IgD-negative memory B cell (primary cell): ENCODE results near the gene NCF2. TPM values are rescaled to one million over a fixed set of nuclear protein-coding genes. Genes with fewer than 3 reads are reported as not detected.
A peak's percentile ranks its signal among the peaks of the same experiment; 100 is the strongest.

Experiments
- H3K27ac Mint-ChIP-seq, 3 donors: one replicate each; pipeline ENCODE4 v1.8.0; 2020 to 2022; ENCODE audit warnings: mild to moderate bottlenecking in 3 of 3, mixed read lengths in 3 of 3, moderate library complexity in 1 of 3
- H3K27me3 Mint-ChIP-seq: one replicate; pipeline ENCODE4 v1.8.0; 2021; ENCODE audit warnings: mixed read lengths
- H3K36me3 Mint-ChIP-seq: one replicate; pipeline ENCODE4 v1.8.0; 2020; ENCODE audit warnings: mild to moderate bottlenecking, mixed read lengths
- H3K4me1 Mint-ChIP-seq, 3 donors: one replicate each; pipeline ENCODE4 v1.8.0; 2020 to 2022; ENCODE audit warnings: mixed read lengths in 3 of 3, mild to moderate bottlenecking in 1 of 3
- H3K4me3 Mint-ChIP-seq, 4 donors: one replicate each; pipeline ENCODE4 v1.8.0; 2020 to 2022; ENCODE audit warnings: mild to moderate bottlenecking in 4 of 4, mixed read lengths in 4 of 4, moderate library complexity in 3 of 4
- H3K9me3 Mint-ChIP-seq, 3 donors: one replicate each; pipeline ENCODE4 v1.8.0; 2020 to 2021; ENCODE audit warnings: mixed read lengths in 3 of 3, mild to moderate bottlenecking in 1 of 3
- polyA plus RNA-seq: library from polyadenylated mRNA; unstranded; fragments of 300-500 nt; fragmentation: Illumina TruSeq; gene quantifications from one replicate; pipeline ENCODE4 v1.2.3, GENCODE V29; 2021

The NCF2 gene
- polyA plus RNA-seq, 1 donor from 2014 or later, result 18.1 TPM

GRCh38 chr1:183537405-183537804, 52.9 kb downstream of the NCF2 start:
- H3K4me3 Mint-ChIP-seq, result no peak overlapping the region
- no peak overlapping the region for H3K27ac Mint-ChIP-seq
- no peaks in the 10 kb centered on the region for H3K4me1 Mint-ChIP-seq
- H3K9me3 Mint-ChIP-seq, result no peaks in the 10 kb centered on the region
- peaks cover 9% of the 10 kb centered on the region for H3K36me3 Mint-ChIP-seq
- no peaks in the 10 kb centered on the region for H3K27me3 Mint-ChIP-seq

DNA sequence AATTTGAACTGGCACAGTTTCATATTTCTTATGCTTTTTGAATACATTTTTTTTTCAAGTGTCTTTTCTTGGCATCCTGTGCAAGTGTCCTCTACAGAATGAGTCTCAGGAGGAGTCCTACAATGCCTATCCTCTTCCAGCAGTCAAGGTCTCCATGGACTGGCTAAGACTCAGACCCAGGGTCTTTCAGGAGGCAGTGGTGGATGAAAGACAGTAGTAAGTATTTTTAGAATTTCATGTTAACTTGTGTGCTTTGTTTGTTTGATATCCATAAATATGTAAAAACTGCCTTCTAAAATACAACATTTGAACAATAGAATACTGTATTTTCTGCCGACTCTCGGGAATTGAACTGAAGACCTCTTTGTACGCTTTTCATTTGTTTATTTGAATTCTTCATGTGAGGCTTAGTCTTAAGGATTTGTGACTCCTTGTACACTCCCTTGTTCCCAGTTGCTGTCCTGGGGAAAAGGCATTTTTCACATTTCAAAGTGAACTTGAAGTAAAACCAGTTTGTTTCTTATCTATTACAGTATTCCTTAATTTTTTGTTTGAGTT, 56.6 kb downstream of the NCF2 start:
- peak overlapping the region in 2 of 3 donors; percentile 16 to 25 for H3K27ac Mint-ChIP-seq
- H3K4me1 Mint-ChIP-seq, result no peaks in the 10 kb centered on the region
- no peaks in the 10 kb centered on the region for H3K9me3 Mint-ChIP-seq
- no peaks in the 10 kb centered on the region for H3K27me3 Mint-ChIP-seq
- peaks cover 6% of the 10 kb centered on the region for H3K36me3 Mint-ChIP-seq
- H3K4me3 Mint-ChIP-seq, result no peak overlapping the region

DNA sequence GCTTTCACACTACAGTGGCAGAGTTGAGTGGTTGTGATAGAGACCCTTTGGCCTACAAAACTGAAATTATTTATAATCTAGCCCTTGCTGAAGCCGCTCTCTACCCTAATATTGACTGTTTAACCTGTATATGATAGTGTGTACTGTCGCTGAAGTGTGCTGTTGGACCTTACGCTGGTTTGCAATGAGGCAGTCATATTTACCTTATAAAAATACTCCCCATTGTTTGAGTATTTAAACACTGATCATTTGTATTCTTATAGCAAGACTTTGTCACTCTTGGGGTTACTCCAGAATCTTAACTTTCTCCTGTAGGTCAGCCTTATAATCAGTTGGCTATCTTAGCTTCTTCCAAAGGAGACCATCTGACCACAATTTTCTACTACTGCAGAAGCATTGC, 61.7 kb downstream of the NCF2 start:
- Mint-ChIP-seq H3K4me3 (no peak overlapping the region), H3K4me1 (no peaks in the 10 kb centered on the region), H3K27ac (no peak overlapping the region), H3K36me3 (no peaks in the 10 kb centered on the region), H3K27me3 (no peaks in the 10 kb centered on the region), H3K9me3 (no peaks in the 10 kb centered on the region)

GRCh38 chr1:183522104-183522503, 68.2 kb downstream of the NCF2 start:
- Mint-ChIP-seq H3K9me3 (no peaks in the 10 kb centered on the region), H3K27me3 (no peaks in the 10 kb centered on the region), H3K4me3 (no peak overlapping the region), H3K36me3 (peaks cover 10% of the 10 kb centered on the region), H3K4me1 (no peaks in the 10 kb centered on the region), H3K27ac (peak overlapping the region in 1 of 3 donors; percentile 87)

- Mint-ChIP-seq H3K36me3 (peaks cover 10% of the 10 kb centered on the region), H3K27ac (peak overlapping the region in 1 of 3 donors; percentile 73), H3K9me3 (no peaks in the 10 kb centered on the region), H3K27me3 (no peaks in the 10 kb centered on the region), H3K4me1 (no peaks in the 10 kb centered on the region), H3K4me3 (no peak overlapping the region)
These were observed 69.9 kb downstream of the NCF2 start for GRCh38 chr1:183520379-183520778.

- peaks cover 10% of the 10 kb centered on the region for H3K36me3 Mint-ChIP-seq
- no peaks in the 10 kb centered on the region for H3K9me3 Mint-ChIP-seq
These were observed 72.9 kb downstream of the NCF2 start for GRCh38 chr1:183517401-183517800.

GRCh38 chr1:183516725-183517124, 73.5 kb downstream of the NCF2 start:
- H3K4me1 Mint-ChIP-seq, result peaks cover 2 to 10% (median 2%) of the 10 kb centered on the region in 3 donors
- H3K36me3 Mint-ChIP-seq, result peaks cover 5% of the 10 kb centered on the region
- no peaks in the 10 kb centered on the region for H3K9me3 Mint-ChIP-seq
- no peak overlapping the region for H3K27ac Mint-ChIP-seq
- H3K27me3 Mint-ChIP-seq, result no peaks in the 10 kb centered on the region
- H3K4me3 Mint-ChIP-seq, result no peak overlapping the region

More at GRCh38 chr1:183517401-183517800, 72.9 kb downstream of the NCF2 start:
- Mint-ChIP-seq H3K27me3 (no peaks in the 10 kb centered on the region), H3K4me1 (peaks cover 0 to 5% (median 0%) of the 10 kb centered on the region in 3 donors), H3K27ac (no peak overlapping the region), H3K4me3 (no peak overlapping the region)

DNA sequence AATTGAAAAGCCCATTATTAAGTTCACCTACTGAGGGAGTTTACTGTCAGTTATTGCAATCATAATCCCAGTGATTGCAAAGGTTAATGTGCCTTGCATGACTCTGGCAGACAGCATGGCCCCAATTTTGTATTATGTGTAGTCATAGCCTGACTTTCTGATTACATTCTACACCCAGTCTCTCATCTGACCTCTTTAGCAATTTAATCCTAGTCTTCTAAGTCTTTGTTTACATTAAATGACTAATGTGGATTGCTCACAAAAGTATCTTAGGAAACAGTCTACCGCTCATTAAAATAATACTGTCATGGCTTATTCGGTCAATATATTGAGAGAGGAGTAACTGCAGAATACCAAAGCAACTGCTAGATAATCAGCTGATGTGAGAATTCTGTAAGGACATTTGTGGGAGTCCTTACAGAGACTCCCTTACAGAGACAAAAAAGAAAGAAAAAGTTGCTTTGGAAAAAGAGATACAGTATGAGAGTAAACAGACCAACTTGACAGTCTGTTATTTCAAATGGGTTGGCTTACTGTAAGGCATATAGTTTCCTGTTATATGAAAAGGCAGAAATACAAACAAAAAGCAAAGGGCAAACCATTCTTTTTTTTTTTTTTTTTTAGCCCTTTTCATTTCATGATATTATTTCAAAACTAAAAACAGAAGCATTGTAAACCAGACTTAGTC, 75.1 kb downstream of the NCF2 start:
- H3K27me3 Mint-ChIP-seq, result no peaks in the 10 kb centered on the region
- H3K4me3 Mint-ChIP-seq, result no peak overlapping the region
- no peaks in the 10 kb centered on the region for H3K9me3 Mint-ChIP-seq
- peaks cover 5 to 17% (median 7%) of the 10 kb centered on the region in 3 donors for H3K4me1 Mint-ChIP-seq
- H3K36me3 Mint-ChIP-seq, result no peaks in the 10 kb centered on the region
- peak overlapping the region in 1 of 3 donors; percentile 28 for H3K27ac Mint-ChIP-seq

DNA sequence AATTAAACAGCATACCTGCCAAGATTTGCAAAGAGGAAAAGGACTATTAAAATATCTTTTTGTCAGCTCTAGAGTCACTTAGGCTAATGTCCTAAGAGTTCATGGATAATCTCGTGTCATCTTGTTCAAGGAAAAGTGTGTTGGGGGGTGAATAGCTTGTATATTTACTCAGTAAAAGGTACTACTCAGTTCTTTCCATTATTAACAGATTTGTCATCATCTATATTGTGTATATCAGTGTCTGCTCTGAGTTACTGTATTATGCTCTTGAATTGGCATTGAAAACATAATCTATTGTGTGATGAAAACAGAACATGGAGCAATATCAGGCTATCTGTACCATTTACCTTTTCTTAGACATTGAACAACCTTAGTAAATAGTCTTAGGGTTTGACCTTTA, 76.0 kb downstream of the NCF2 start:
- Mint-ChIP-seq H3K27ac (no peak overlapping the region), H3K4me3 (no peak overlapping the region), H3K4me1 (peaks cover 5 to 17% (median 7%) of the 10 kb centered on the region in 3 donors), H3K9me3 (no peaks in the 10 kb centered on the region), H3K27me3 (no peaks in the 10 kb centered on the region), H3K36me3 (no peaks in the 10 kb centered on the region)

DNA sequence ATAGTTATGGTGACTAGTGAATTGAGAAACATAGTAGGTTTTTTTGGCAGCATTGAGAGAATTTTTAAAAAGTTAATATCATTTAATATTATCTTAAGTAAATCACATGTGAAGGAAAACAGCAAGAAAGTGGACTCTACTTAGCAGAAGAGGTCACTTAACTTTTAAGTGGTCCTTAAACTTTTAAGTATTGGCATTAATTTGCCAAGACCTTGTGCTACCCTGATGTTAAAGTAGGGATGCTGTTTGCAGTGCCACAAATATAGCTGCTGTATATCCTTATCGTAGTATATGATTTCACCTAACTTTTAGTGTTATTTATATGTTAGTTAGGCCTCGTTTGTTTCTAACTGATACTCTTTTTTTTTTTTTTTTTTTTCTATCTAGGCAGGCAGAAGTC, 77.8 kb downstream of the NCF2 start:
- Mint-ChIP-seq H3K9me3 (no peaks in the 10 kb centered on the region), H3K27me3 (no peaks in the 10 kb centered on the region)

DNA sequence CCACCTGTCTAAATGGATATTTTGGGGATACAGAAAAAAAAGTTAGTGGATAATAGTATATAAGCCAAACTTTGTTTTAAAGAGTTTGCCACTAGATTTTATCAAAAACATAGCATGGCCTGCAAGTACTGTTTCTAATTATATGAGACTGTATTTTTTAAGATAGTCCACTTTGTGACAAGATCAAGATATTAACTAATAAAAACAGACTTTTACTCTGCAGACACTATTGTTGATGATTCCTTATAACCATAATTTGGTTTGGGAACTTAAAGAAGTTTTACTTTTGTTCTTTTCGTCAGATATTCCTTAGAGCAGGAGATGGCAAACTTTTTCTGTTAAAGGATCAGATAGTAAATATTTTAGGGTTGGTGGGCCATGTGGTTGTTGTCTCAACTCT, 81.6 kb downstream of the NCF2 start:
- H3K36me3 Mint-ChIP-seq, result peaks cover 2% of the 10 kb centered on the region
- H3K27ac Mint-ChIP-seq, result no peak overlapping the region
- H3K4me3 Mint-ChIP-seq, result no peak overlapping the region
- H3K27me3 Mint-ChIP-seq, result no peaks in the 10 kb centered on the region
- H3K4me1 Mint-ChIP-seq, result peaks cover 7 to 15% (median 13%) of the 10 kb centered on the region in 3 donors
- H3K9me3 Mint-ChIP-seq, result no peaks in the 10 kb centered on the region

More for the DNA sequence above, 77.8 kb downstream of the NCF2 start:
- no peak overlapping the region for H3K27ac Mint-ChIP-seq
- H3K4me3 Mint-ChIP-seq, result no peak overlapping the region
- H3K4me1 Mint-ChIP-seq, result peaks cover 7 to 17% (median 8%) of the 10 kb centered on the region in 3 donors
- H3K36me3 Mint-ChIP-seq, result peaks cover 2% of the 10 kb centered on the region

DNA sequence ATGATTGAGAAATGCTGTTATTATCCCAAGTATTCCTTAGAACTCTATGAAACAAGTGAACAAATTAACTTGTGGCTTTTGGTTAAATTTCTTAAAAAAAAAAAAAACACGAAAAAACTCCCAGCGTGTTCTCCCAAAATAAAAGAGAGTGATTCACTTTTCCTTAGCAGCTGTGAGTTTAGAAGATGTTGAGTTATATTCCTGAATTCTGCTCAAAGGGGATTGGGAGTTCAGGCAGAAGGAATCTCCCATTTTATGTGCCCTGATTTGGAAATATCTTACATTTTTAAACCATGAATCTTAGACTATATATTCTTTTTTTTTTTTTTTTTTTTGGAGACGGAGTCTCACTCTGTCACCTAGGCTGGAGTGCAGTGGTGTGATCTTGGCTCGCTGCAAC, 83.7 kb downstream of the NCF2 start:
- Mint-ChIP-seq H3K4me1 (peaks cover 13% of the 10 kb centered on the region in 3 donors), H3K9me3 (no peaks in the 10 kb centered on the region), H3K27me3 (no peaks in the 10 kb centered on the region), H3K36me3 (peaks cover 2% of the 10 kb centered on the region), H3K4me3 (no peak overlapping the region), H3K27ac (no peak overlapping the region)

Other genes starting within 250 kb of the NCF2 start
- not detected for gene NMNAT2, start 172.1 kb downstream of the NCF2 start, polyA plus RNA-seq
- gene SMG7, start 118.0 kb downstream of the NCF2 start, polyA plus RNA-seq, result 34.4 TPM
- gene ARPC5, start 45.3 kb upstream of the NCF2 start, polyA plus RNA-seq, result 366 TPM
- not detected for gene APOBEC4, start 62.9 kb upstream of the NCF2 start, polyA plus RNA-seq
- gene RGL1, start 214.7 kb upstream of the NCF2 start, polyA plus RNA-seq, result not detected